ENCODE results near the gene SEC22C. TPM values are rescaled to one million over a fixed set of nuclear protein-coding genes. Genes with fewer than 3 reads are reported as not detected.
A peak's percentile ranks its signal among the peaks of the same experiment; 100 is the strongest.

SEC22C gene
- total RNA-seq, 1 experiment from 2014 or later, result 38.1 TPM

- Histone ChIP-seq H3K36me3 (ENCODE audit: low read depth) (no peaks in the 10 kb centered on the region), H3K4me3 (no peak overlapping the region), H4K20me1 (ENCODE audit: insufficient read depth) (no peaks in the 10 kb centered on the region), H3K4me1 (replicated peaks; ENCODE audit: insufficient read depth) (no peaks in the 10 kb centered on the region), H3K9me2 (ENCODE audit: insufficient read depth) (no peaks in the 10 kb centered on the region), H3K79me2 (ENCODE audit: low read depth) (no peaks in the 10 kb centered on the region), H3K9me3 (ENCODE audit: insufficient read depth, low read depth) (no peaks in the 10 kb centered on the region), H3K27me3 (ENCODE audit: insufficient read depth, low read depth) (no peaks in the 10 kb centered on the region), H3K27ac (no peak overlapping the region), H3K4me2 (no peak overlapping the region), H3F3A (ENCODE audit: insufficient read depth, low read depth) (0 out of 2 replicates have a peak, but pooled peaks cover 5% of the 10 kb centered on the region), H2AFZ (no peak overlapping the region)
- TF ChIP-seq, protein P1, sequence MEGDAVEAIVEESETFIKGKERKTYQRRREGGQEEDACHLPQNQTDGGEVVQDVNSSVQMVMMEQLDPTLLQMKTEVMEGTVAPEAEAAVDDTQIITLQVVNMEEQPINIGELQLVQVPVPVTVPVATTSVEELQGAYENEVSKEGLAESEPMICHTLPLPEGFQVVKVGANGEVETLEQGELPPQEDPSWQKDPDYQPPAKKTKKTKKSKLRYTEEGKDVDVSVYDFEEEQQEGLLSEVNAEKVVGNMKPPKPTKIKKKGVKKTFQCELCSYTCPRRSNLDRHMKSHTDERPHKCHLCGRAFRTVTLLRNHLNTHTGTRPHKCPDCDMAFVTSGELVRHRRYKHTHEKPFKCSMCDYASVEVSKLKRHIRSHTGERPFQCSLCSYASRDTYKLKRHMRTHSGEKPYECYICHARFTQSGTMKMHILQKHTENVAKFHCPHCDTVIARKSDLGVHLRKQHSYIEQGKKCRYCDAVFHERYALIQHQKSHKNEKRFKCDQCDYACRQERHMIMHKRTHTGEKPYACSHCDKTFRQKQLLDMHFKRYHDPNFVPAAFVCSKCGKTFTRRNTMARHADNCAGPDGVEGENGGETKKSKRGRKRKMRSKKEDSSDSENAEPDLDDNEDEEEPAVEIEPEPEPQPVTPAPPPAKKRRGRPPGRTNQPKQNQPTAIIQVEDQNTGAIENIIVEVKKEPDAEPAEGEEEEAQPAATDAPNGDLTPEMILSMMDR (conservative IDR thresholded peaks at IDR 0.05), result no peak
- TF ChIP-seq EZH2 (IDR thresholded peaks at IDR 0.05; ENCODE audit: low read depth), result no peak
- peak in 1 of 2 experiments; percentile 37 for DNase-seq
- ChIA-PET POLR2A (ENCODE audit: unreplicated experiment) (no interaction called here), CTCF (interaction anchor here (0.7 kb wide), 1 partner anchor 372 kb away, joined by 3 read pairs; no protein-coding TSS in a partner anchor)
- intact Hi-C loops (cut with micrococcal nuclease; ENCODE audit: unreplicated experiment), result loop anchor here (5.0 kb wide), 1 partner anchor 186 kb away; no protein-coding TSS in a partner anchor
- no TSS peak for BruUV-seq (replicated peaks)
Measured at GRCh38 chr3:42556089-42556632, 25.6 kb downstream of the SEC22C start.

GRCh38 chr3:42552830-42553229 is 28.9 kb downstream of the SEC22C start:
- intact Hi-C loops (cut with micrococcal nuclease; ENCODE audit: unreplicated experiment), result no loop called here
- 0 out of 2 replicates have a peak, but pooled peaks cover 4% of the 10 kb centered on the region for H3F3A ChIP-seq (ENCODE audit: insufficient read depth, low read depth)
- H3K4me1 ChIP-seq (replicated peaks; ENCODE audit: insufficient read depth), result no peaks in the 10 kb centered on the region
- no peaks in the 10 kb centered on the region for H3K79me2 ChIP-seq (ENCODE audit: low read depth)
- DNase-seq, result no peak
- no peaks in the 10 kb centered on the region for H3K27me3 ChIP-seq (ENCODE audit: insufficient read depth, low read depth)
- no peak overlapping the region for H2AFZ ChIP-seq
- TF ChIP-seq, protein P1 (conservative IDR thresholded peaks at IDR 0.05), result no peak
- TF ChIP-seq EZH2 (IDR thresholded peaks at IDR 0.05; ENCODE audit: low read depth), result no peak
- ChIA-PET POLR2A (ENCODE audit: unreplicated experiment) (no interaction called here), CTCF (interaction anchor here (0.7 kb wide), 1 partner anchor 80 kb away, joined by 7 read pairs; no protein-coding TSS in a partner anchor)
- BruUV-seq (replicated peaks), result no TSS peak
- no peaks in the 10 kb centered on the region for H3K9me3 ChIP-seq (ENCODE audit: insufficient read depth, low read depth)
- no peak overlapping the region for H3K27ac ChIP-seq
- no peaks in the 10 kb centered on the region for H4K20me1 ChIP-seq (ENCODE audit: insufficient read depth)
- H3K4me3 ChIP-seq, result no peak overlapping the region
- H3K4me2 ChIP-seq, result no peak overlapping the region
- no peaks in the 10 kb centered on the region for H3K36me3 ChIP-seq (ENCODE audit: low read depth)
- H3K9me2 ChIP-seq (ENCODE audit: insufficient read depth), result no peaks in the 10 kb centered on the region

DNA sequence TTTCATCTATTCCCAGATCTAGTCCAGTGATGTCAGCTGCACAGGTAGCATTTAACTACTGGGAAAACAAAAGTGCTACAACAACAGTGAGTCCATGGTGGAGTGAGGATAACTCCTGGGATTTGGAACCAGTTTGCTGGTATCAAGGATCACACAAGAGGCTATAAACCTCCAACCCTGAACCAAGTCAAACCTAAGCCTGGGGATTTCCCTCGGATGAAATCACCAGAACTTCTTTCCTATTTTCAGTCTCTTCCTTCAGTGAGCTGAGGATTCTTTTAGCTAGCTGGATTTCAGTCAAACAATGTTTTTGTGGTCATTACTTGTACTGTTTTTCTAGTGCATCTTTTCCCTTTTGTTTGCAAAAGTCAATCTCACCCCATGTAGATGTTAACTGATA is 31.5 kb downstream of the SEC22C start:
- Histone ChIP-seq H3K27me3 (ENCODE audit: insufficient read depth, low read depth) (no peaks in the 10 kb centered on the region), H3K36me3 (ENCODE audit: low read depth) (no peaks in the 10 kb centered on the region), H3F3A (ENCODE audit: insufficient read depth, low read depth) (no peaks in the 10 kb centered on the region), H3K4me1 (replicated peaks; ENCODE audit: insufficient read depth) (no peaks in the 10 kb centered on the region), H3K9me3 (ENCODE audit: insufficient read depth, low read depth) (no peaks in the 10 kb centered on the region), H2AFZ (no peak overlapping the region), H3K4me3 (no peak overlapping the region), H4K20me1 (ENCODE audit: insufficient read depth) (no peaks in the 10 kb centered on the region), H3K4me2 (no peak overlapping the region), H3K27ac (no peak overlapping the region), H3K9me2 (ENCODE audit: insufficient read depth) (no peaks in the 10 kb centered on the region), H3K79me2 (ENCODE audit: low read depth) (no peaks in the 10 kb centered on the region)
- intact Hi-C loops (cut with micrococcal nuclease; ENCODE audit: unreplicated experiment), result no loop called here
- no TSS peak for BruUV-seq (replicated peaks)
- TF ChIP-seq, protein P1 (conservative IDR thresholded peaks at IDR 0.05), result no peak
- TF ChIP-seq EZH2 (IDR thresholded peaks at IDR 0.05; ENCODE audit: low read depth), result no peak
- CTCF ChIA-PET, result no interaction called here
- POLR2A ChIA-PET (ENCODE audit: unreplicated experiment), result no interaction called here
- no peak for DNase-seq
